ENCODE data around the gene OVCA2.

OVCA2 gene

DNA sequence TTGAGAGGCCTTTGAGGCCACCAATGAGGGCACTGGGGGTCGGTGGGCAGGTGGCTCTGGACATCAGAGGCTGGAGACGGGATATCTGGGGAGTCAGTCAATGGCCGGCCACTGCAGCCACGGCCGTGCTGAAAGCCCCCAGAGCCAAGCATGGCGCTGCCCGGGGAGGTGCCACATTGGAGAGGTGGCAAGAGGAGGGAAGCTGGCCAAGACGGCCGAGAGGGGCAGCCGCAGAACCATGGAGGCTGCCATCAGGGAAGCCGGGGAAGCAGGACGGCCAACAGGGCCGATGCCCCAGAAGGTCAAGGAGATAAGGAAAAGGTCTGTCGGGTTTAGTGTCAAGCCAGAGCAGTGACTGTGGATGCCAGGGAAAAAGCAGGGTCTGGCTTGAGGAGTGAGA lies 26.5 kb upstream of the OVCA2 start (continued):
- no peak for TF ChIP-seq ZNF19 (tag by site-specific recombination; IDR thresholded peaks at IDR 0.05; ENCODE audit: low read depth)
- no peak for TF ChIP-seq ZNF274 (IDR thresholded peaks at IDR 0.05; ENCODE audit: low read length)
- no peak for TF ChIP-seq ZNF274 (tag by site-specific recombination; IDR thresholded peaks at IDR 0.05; ENCODE audit: borderline replicate concordance)
- TF ChIP-seq, protein P1, sequence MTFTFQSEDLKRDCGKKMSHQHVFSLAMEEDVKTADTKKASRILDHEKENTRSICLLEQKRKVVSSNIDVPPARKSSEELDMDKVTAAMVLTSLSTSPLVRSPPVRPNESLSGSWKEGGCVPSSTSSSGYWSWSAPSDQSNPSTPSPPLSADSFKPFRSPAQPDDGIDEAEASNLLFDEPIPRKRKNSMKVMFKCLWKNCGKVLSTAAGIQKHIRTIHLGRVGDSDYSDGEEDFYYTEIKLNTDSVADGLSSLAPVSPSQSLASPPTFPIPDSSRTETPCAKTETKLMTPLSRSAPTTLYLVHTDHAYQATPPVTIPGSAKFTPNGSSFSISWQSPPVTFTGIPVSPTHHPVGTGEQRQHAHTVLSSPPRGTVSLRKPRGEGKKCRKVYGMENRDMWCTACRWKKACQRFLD (tag by site-specific recombination; IDR thresholded peaks at IDR 0.05) = no peak
- no peak for TF ChIP-seq KLF7 (tag by site-specific recombination; IDR thresholded peaks at IDR 0.05; ENCODE audit: borderline replicate concordance)
- TF ChIP-seq ZNF404 (tag by site-specific recombination; IDR thresholded peaks at IDR 0.05) = no peak
- TF ChIP-seq ZNF561 (tag by site-specific recombination; IDR thresholded peaks at IDR 0.05; ENCODE audit: borderline replicate concordance) = no peak
- TF ChIP-seq HOXD13 (CRISPR knock-in tag; IDR thresholded peaks at IDR 0.05; ENCODE audit: borderline replicate concordance) = no peak
- no peak for TF ChIP-seq GLI2 (tag by site-specific recombination; IDR thresholded peaks at IDR 0.05; ENCODE audit: borderline replicate concordance, low read depth)
- TF ChIP-seq ZNF660 (tag by site-specific recombination; IDR thresholded peaks at IDR 0.05) = no peak
- TF ChIP-seq GLI4 (tag by site-specific recombination; IDR thresholded peaks at IDR 0.05) = no peak

DNA sequence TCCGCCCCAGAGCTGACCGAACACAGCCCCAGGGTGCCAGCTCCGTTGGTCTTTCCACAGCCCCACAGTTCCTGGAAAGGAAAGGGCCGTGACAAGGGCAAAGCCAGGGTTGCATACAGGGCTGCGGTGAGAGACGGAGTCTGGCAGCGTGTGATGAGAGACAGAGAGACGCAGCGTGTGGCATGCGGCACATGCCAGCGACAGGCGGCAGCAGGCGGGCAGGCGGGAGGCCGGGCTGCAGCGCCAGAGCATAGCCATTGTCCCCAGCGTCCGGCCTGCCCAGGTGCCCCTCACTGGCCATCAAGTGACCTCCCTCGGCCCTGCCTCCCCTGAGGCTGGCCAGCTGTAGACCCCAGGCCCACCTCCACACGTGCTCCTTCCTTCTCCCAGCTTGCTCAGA lies 25.3 kb upstream of the OVCA2 start:
- H3K4me1 ChIP-seq (ENCODE audit: control insufficient read depth, insufficient read depth, low read length) = no peaks in the 10 kb centered on the region; the same call in 1 of the 2 replicates
- H3K27ac ChIP-seq (ENCODE audit: extremely low read depth, low read depth, low read length) = no peak overlapping the region
- no peaks in the 10 kb centered on the region for H3K9me3 ChIP-seq (ENCODE audit: control insufficient read depth, insufficient read depth, low read depth, low read length)
- no peak overlapping the region for H3K4me3 ChIP-seq (ENCODE audit: low read depth, low read length)
- no peaks in the 10 kb centered on the region for H3K36me3 ChIP-seq (ENCODE audit: control insufficient read depth in 2 of 2, insufficient read depth in 1 of 2, low read length in 2 of 2)
- POLR2A ChIA-PET = no interaction called here
- TF ChIP-seq IKZF3 (tag by site-specific recombination; IDR thresholded peaks at IDR 0.05) = no peak
- no peak for TF ChIP-seq ZNF791 (tag by site-specific recombination; IDR thresholded peaks at IDR 0.05)
- no peak for TF ChIP-seq GFI1B (tag by site-specific recombination; IDR thresholded peaks at IDR 0.05)
- CTCF ChIA-PET = no interaction called here

DNA sequence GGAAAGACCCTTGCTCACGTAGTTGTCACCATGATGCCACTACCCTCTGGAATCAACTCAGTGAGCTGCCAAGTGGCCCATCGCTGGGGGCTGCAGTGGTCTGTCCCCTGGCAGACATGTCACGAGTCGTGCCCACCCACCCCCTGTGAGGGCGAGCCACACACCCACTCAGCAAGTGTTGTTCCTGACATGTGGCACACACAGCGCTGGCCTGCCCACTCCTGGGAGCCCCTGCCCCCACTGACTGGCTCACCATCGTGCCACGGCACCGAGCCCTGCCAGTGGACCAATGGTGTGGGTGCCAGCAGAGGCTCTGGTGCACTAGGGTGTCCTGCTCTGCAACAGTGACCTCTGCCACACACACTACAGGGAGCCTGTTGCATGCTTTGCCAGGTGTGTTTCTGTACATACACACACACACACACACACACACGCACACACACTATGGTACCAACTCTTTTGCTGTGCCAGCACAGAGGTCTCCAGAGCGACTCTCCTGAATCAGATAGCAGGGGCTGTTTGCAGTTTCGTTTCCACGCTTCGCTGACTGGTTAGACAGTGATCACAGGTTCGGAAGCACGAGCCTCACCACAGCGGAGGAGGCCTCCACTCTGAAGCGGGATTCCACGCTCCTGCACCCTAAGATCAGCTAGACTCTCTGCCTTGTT lies 24.4 kb upstream of the OVCA2 start:
- no peak for TF ChIP-seq ZNF701 (tag by site-specific recombination; IDR thresholded peaks at IDR 0.05)
- TF ChIP-seq SCRT2 (tag by site-specific recombination; IDR thresholded peaks at IDR 0.05) = peak; percentile 45; the same call in 1 of the 2 replicates
- TF ChIP-seq EGR2 (tag by site-specific recombination; IDR thresholded peaks at IDR 0.05; ENCODE audit: low read depth) = peak; percentile 64
- peak; percentile 70 for TF ChIP-seq ZFHX2 (tag by site-specific recombination; conservative IDR thresholded peaks at IDR 0.05)
- ChIA-PET POLR2A (no interaction called here), CTCF (no interaction called here)
- Histone ChIP-seq H3K27ac (ENCODE audit: extremely low read depth, low read depth, low read length) (no peak overlapping the region), H3K4me1 (ENCODE audit: control insufficient read depth, insufficient read depth, low read length) (no peaks in the 10 kb centered on the region), H3K4me3 (ENCODE audit: low read depth, low read length) (no peak overlapping the region), H3K36me3 (ENCODE audit: control insufficient read depth in 2 of 2, insufficient read depth in 1 of 2, low read length in 2 of 2) (no peaks in the 10 kb centered on the region), H3K9me3 (ENCODE audit: control insufficient read depth, insufficient read depth, low read depth, low read length) (no peaks in the 10 kb centered on the region)

DNA sequence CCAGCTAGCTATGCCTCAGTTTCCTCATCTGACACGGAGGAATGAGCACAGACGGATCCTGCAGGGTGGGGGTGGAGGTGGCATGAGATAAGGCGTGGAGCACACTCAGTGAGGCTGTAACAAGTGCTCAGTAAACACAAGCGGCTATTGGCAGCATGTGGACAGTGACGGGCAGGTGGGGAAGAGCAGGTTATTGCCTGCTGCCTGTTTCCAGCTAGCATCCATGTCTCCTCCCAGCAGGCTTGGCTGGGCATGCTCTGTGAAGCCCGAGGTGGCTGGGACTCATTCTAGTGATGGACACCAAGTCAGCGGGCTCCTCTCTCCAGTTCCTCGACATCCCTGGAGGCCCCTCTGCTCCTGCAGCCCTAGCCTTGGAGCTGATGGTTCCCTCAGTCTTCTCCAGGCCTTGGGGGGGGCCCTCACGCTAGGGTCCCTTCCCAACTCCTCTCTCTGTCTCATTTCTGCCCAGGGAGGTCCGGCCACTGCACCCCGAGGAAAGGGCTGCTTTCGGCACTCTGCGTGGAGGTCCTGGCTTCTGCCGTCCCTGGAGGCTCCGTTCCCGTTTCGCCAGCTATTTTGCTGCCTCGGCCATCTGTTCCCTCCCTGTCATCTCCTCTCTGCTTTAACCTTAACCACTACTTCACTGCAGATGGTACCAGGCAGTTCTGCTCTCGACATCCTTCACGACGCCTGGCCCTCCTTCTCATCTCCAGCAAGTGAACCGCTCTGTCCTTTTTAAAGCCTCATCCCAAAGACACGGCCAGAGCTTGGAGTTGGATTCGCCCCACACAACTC lies 22.9 kb upstream of the OVCA2 start:
- no peak overlapping the region for H3K27ac ChIP-seq (ENCODE audit: extremely low read depth, low read depth, low read length)
- CTCF ChIA-PET = interaction anchor here (0.6 to 0.8 kb wide), 3 partner anchors 36 to 223 kb away, joined by 3 to 5 read pairs (median 4); partner anchors contain the start of gene HIC1
- H3K4me3 ChIP-seq (ENCODE audit: low read depth, low read length) = no peak overlapping the region
- peaks cover under 1% of the 10 kb centered on the region; the same call in 1 of the 2 replicates for H3K4me1 ChIP-seq (ENCODE audit: control insufficient read depth, insufficient read depth, low read length)
- no peaks in the 10 kb centered on the region for H3K36me3 ChIP-seq (ENCODE audit: control insufficient read depth in 2 of 2, insufficient read depth in 1 of 2, low read length in 2 of 2)
- POLR2A ChIA-PET = no interaction called here
- no peaks in the 10 kb centered on the region for H3K9me3 ChIP-seq (ENCODE audit: control insufficient read depth, insufficient read depth, low read depth, low read length)
- no peak for TF ChIP-seq ZNF324 (tag by site-specific recombination; IDR thresholded peaks at IDR 0.05)
- TF ChIP-seq SCRT2 (tag by site-specific recombination; IDR thresholded peaks at IDR 0.05) = 0 out of 2 replicates have a peak, but pooled peaks have one; percentile 21
